Kidney tubule cell (primary cell): ENCODE measurements around the gene FBXO24.

Source experiments
- DNase-seq: peaks from one replicate; pipeline ENCODE4 v3.0.0-alpha.2; 2018; ENCODE audit warnings: low spot score

Gene FBXO24

GRCh38 chr7:100574362-100575205, 11.5 kb upstream of the FBXO24 start:
- no peak for DNase-seq

DNA sequence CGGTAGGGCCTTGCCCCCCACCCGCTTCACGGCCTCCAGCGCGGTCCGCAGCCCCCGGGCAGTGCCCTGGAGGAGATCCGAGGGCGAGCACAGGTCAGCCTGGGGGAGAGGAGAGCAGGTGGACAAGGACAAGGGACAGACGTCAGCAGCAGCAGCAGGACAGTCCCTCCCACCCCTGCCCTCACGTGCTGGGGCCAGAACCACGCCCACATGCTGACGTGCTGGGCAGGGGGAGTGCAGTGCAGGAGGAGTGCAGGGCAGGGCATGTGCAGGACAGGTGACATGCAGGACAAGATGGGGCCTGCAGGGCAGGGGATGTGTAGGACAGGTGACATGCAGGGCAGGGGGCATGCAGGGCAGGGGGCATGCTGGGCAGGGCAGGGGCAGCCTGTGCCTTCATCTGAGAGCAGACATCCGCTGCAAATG, 10.9 kb upstream of the FBXO24 start:
- no peak for DNase-seq

GRCh38 chr7:100575746-100576383, 10.3 kb upstream of the FBXO24 start:
- no peak for DNase-seq

DNA sequence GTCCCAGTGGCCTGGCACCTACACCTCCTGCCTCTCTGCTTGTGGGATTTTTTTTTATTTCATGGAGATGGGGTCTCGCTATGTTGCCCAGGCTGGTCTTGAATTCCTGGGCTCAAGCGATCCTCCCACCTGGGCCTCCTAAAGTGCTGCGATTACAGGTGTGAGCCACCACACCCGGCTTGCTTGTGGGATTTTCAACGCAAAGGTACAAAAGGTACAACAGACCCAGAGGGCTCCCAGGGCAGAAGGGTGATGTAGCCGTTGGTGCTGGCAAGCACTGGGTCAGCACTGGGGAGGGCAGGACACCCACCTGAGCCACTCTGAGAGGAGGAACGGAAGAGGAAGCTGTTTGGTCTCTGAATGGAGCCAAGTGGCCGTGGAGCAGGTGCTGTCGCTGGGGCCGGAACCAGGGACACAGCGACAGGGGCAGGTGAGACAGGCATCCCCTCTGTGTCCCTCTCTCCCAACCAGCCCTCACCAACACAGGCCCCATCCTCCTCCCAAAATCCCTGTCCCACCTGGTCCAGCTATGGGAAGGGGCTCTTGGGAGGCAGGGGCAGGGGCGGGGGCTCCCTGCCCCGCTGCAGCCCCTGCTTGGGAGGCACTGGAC, 9.6 kb upstream of the FBXO24 start:
- DNase-seq, result no peak

GRCh38 chr7:100577103-100577502, 9.0 kb upstream of the FBXO24 start:
- no peak for DNase-seq

DNA sequence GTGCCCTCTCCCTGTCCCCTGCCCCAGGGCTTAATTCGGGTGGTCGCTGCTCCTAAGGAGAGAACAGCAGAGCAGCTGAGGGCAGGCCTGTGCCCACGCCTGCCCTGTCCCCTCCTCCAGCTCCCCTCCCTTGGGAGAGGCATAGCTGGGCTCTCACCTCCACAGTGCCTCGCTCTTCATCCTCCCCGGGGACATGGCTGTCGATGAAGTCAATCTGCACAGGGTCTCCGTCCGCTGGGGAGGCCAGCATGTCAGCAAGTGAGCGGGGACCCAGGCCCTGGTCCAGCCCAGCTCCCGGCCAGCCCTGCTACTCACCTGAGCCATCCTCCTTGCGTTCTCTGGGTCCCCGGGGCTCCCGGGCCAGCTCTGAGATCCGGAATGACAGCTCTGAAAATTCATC, 8.6 kb upstream of the FBXO24 start:
- DNase-seq, result no peak

GRCh38 chr7:100578246-100579183, 7.6 kb upstream of the FBXO24 start:
- DNase-seq, result no peak

GRCh38 chr7:100580466-100581283, 5.5 kb upstream of the FBXO24 start:
- no peak for DNase-seq

GRCh38 chr7:100582041-100582579, 4.0 kb upstream of the FBXO24 start:
- DNase-seq, result no peak

- no peak for DNase-seq
Observed at GRCh38 chr7:100582650-100583049, 3.5 kb upstream of the FBXO24 start.

DNA sequence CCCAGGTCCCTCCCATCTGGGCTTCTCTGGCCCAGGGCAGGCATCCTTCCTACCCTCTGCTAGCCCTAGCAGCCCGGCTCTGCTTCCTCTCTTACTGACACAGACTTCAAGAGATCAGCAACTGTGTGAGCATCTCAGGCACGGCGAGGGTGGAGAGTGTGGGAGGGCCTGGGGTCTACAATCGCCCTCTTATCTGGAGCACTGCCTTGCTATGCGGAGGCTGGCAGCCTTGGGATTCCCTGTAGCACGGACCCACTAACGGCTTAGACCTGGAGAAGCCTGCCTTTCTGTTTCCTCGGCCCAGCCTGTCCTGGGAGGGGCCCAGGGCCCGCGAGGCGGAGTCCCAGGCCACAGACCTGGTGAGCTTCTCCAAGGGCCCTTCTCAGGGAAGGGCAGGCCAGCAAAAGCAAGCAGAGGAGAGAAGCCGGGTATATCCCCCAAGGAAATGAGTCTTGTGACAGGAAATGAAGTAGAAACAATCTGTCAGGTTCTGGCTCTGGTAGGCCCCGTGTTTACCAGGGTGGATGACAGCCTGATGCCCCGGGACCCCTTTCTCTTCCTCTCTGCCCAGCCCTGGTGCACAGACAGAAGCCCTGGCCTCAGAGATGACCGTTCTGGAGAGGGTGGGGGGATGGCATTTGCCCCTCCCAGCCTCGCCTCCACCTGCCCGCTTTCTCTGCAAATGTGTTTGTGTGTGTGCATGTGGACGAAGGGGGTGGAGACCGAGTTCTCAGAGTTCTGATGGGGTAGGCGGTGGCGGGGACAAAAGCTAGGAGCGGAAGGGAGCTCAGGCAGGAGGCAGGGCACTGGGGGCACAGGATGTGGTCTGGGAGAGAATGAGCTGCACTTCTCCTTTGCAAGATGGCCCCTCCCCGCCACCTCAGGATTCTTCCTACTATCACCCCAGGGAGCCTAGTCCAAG, 2.7 kb upstream of the FBXO24 start:
- peak; percentile 42 for DNase-seq

DNA sequence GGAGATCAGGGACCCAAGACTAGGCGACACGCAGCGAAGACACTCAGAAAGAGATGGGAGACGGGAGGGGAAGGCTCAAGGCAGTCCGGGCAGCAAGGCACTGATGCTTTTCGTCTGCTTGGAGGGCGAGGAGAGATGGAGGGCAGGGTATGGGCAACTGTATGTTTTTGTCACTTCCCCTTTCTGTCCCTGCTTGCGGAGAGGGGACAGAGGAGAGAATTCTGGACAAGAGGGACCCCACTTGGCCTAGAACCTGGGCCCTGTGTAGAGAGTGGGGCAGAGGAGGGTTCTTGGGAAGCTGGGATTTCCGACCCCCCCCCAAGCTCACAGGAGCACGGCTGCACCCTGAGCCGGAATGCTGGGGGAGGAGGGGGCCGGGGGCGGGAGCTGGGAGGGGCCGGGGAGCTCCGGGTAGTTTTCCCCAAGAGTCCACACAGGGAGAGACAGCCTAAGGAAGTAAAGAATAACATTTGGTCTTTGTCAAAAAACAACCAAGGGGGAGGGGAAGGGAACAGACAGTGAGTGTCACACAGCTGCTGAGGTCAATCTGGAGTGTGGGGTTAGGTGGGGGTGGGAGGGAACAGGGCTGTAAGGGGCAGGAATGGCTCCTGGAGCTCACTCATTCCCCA, 2.0 kb upstream of the FBXO24 start:
- no peak for DNase-seq

- DNase-seq, result peak; percentile 86
Observed at GRCh38 chr7:100584683-100585510, 1.2 kb upstream of the FBXO24 start.

DNA sequence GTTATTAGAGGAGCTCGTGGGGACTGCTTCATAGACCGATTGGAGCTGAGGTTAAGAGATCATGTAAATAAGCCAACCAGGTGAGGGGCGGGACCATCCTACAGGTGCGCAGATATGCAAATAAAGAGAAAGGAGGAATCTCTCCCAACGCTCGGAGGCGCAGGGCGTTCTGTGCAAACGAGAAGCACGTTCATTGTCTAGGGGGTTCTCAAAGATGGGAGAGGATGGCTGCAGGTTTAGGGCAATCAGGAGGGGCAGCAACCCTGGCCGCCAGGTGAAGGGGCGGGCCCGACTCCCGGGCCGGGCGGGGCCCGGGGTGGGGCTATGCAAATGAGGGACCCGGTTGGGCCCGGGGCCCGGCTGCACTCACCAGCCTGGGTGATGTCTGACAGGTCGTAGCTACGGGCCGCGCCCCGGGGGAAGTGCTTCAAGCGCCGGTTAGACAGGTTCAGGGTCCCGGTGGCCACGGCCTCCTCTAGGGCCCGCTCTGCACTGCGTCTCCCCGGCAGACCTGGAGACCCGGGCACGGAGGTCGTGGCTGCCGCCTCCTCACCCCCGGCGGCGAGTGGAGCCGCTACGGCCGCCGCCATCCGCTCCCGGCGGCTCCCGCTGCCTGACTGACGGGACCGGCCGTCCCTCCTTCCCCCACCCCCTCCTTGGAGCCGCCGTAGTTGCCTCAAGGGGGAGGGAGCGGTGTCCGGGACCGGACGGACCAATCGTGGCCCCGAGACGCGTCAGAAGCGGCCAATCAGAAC, 440 bp upstream of the FBXO24 start, which contains the start of gene LRCH4:
TSS of gene LRCH4 (minus strand) at position 619 of the 755 bp plus-strand sequence. CDS start at position 590, 29 bp downstream.
- DNase-seq, result peak; percentile 56

GRCh38 chr7:100588438-100588837, 2.3 kb downstream of the FBXO24 start:
- peak; percentile 25 for DNase-seq

DNA sequence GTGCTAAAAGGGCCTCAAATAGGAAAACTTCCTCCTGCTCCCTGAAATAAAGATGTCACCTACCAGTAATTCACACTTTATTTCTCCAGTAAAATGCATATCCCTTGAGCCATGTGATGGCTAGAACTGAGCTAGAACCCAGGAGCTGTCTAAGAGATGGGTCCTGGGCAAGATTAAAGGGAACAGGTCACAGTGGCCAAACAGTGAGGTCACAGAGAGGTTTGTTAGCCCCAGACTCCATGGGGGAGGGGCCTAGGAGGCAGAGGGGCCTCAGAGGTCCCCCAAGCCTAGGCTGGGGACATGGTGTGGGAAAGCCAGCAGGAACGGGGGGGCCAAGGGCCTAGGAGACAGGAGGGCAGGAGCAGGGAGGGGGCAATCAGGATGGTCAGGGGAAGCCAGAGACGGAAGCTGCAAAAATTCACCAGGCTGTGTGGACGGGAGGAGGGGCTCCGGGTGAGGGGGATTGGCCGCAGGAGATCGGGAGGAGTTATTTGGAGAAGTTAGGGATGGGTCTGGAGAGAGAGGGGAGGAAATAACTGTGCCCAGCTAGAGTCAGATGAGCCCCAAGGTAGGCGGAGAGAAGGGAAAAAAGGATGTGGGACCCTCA, 3.3 kb downstream of the FBXO24 start:
- no peak for DNase-seq
